HG03342 (cell line): ENCODE measurements around the gene GPR34.
A peak's percentile ranks its signal among the peaks of the same experiment; 100 is the strongest.
"Not testable (repeated sequence)": the region's sequence is repeated elsewhere in the genome, so short reads cannot be mapped to it uniquely, and the experiment has no call there.

Source experiments
- ATAC-seq: cut with Tn5 transposase; IDR thresholded peaks from one replicate; pipeline ENCODE4 v1.9.1; 2021; ENCODE audit warnings: mild to moderate bottlenecking, moderate library complexity; ENCODE audit not compliant: unreplicated experiment

GPR34 gene, protein sequence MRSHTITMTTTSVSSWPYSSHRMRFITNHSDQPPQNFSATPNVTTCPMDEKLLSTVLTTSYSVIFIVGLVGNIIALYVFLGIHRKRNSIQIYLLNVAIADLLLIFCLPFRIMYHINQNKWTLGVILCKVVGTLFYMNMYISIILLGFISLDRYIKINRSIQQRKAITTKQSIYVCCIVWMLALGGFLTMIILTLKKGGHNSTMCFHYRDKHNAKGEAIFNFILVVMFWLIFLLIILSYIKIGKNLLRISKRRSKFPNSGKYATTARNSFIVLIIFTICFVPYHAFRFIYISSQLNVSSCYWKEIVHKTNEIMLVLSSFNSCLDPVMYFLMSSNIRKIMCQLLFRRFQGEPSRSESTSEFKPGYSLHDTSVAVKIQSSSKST

DNA sequence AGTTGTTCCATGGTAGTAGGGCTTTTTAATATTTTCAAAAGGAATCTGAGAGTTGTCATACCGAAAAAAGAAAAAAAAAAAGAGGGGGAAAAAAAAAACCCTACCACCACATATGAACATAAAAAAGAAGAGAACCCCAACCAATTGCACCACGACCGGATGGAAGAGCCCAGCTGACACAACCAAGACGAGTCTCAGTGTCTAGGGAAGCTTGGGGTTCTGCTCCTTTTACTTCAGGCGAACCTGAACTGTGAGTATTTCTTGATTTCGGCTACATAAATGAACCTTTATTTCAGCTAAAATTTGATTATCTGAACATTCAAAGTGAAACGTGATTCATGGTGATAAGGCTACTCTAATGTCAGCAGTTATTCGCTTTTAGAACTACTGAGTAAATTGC lies at the start of gene GPR34:
Gene GPR34 (plus strand): TSS at position 139 of the 400 bp plus-strand sequence. CDS start 6,661 bp downstream, outside the sequence.
- no peak for ATAC-seq

DNA sequence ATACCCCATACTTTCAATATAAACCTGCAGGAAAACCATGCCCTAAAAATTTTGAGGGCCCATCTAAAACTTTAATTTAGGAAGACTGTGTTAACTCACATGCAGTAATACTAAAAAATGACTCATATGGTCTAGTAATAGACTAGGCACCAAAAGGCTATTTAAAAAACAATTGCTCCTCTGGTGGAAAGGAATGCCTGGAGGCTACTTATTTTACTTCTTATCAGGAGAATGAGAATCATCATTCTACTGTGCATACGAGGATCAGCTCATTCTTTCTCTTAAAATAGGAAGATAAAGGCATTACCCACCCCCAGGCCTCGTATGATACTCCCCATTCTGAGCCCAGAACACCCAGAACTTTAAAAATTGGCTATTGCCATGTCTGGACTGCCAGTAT lies 42.6 kb upstream of the GPR34 start:
- ATAC-seq, result not testable (repeated sequence)

DNA sequence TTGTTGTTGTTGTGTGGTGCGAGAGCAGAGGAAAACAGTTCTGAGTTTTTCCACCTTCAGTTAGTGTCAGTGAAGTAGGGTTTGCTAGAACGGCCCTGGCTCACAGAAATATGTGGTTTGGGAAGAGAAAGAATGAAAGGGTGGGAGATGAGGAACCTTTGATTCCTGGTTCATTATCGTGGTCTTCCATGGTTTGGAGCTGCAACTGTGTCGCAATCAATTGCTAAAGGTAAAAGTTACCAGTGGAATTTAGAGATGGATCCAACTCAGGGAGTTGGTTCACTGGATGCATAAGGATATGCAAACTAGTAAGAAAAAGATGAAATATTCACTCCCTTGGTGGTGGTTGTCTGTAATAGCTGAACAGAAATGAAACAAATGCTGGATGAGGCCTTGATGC lies 35.6 kb upstream of the GPR34 start:
- no peak for ATAC-seq

DNA sequence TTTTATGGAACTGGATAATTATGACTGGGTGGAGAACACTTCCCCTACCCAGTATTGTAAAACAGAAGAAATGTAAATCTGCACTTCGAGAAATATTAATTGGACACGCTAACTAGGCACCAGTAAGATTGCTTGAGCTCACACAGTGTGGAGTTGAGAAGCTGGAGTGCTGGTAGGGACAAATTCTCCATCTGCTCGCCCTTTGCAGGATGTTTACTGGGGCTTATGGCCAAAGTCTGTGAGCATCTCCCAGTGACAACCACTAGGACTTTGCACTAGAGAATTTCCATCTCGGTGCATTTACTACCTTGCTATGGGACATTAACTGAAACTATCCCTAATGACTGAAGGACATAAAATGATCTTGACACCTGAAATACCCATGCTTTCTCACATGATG lies 33.7 kb upstream of the GPR34 start:
- ATAC-seq, result no peak

DNA sequence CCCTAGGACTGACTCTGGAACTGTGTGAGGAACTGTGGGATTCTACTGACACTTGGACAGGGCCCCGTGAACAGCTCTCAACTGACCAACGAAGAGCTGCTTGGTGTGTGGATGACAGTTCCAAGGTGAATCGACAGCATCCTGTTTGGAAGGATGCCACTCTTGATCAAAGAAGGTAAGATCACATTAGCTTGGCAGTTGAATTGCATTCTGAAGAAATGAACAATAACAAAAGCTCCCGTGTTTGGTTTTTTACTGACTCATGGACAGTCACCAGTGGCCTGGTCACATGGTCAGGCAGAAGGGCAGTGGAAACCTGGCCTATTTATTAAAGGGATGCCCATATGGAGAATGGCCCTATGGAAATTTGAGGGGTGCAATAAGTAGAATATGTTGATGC lies 33.1 kb upstream of the GPR34 start:
- ATAC-seq, result no peak

DNA sequence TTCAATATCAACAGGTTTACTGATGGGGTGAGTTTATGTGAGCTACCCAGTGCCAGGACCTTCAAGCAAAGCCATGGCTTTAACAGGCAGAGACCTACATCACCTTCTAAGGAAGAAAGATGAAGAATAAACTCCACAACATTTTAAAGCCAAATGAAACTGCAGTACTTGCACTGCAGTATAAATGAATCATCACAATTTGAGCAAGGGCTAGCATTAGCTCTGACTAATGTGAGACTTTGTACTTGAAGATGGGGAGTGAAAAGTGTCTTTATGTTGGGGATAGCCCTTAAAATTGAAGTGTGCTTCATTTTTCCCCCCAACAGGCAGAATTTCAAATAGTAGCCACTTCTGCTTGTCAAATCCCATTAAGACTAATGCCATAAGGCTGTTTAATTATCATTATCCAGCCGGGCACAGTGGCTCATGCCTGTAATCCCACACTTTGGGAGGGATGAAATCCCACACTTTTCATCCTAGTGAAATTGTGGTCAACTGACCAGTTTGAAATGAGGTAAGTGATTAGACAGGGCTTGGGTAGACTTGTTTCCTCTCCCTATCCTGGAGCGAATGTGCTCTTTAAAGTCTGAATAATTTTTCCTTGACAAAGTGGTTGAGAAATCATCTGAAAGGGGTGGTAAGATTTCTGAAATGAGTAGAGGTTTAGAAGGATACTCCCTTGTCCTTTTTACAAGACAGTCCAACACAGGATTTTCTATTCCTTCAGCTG lies 27.2 kb upstream of the GPR34 start:
- no peak for ATAC-seq

DNA sequence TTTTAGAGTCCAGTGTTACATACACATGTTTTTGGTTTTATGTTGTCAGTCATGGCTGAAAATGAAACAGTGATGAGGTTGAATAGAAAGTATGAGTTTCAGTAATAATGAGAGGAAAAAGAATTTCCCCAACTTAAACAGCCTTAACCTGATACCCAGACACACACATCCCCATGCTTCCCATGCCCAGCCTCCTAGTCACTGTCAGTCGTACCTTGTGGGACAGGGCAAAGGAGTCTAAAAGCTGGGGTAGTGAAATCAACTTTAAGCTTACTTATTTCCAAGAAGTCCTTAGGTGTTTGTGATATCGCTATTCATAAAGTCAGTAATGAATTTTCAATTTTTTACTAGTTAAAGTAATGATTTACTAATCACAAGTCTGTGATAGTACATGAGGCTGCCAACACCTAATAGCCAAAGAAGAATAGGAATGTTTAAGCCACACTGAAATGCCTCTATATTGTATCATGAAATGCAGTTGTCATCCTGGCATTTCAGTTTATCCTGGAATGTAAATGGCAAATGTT lies 24.3 kb upstream of the GPR34 start:
- peak; percentile 92 for ATAC-seq

DNA sequence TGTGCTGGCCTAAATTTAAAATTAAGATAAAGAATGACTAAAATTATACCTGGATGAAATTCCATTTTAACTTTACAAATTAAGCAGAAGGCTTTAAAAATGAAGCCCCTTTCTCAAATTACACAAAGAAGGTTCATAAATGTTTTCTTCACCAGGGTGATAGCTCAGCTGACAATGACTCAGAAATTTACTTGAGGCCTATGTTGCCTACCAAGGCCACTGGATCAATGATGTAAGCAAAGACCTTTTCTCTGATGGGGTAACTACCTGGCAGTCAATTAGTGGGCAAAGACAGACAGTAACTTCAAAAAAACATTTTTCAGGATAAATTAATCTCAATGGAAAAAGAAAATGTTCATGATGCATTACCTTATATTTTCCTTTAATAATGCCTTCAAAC lies 23.9 kb upstream of the GPR34 start:
- no peak for ATAC-seq

DNA sequence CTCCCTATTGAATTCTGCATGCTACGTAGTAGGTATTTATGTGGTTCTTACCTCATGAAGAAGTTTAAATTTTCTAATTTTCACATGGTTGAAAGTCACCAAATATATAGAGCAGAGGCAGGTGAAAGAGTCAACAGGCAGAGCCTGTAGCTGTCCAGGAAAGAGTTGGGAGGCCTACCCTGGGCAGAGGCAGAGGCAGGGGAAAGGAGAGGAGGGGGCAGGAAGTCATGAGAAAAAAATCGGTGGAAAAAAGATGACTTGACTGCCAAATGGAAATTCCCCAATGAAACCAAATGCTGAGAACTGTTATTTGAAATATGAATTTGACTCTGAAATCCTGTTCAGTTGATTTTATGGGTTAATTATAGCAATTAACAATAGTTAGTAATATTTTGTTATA lies 23.1 kb upstream of the GPR34 start:
- ATAC-seq, result no peak

DNA sequence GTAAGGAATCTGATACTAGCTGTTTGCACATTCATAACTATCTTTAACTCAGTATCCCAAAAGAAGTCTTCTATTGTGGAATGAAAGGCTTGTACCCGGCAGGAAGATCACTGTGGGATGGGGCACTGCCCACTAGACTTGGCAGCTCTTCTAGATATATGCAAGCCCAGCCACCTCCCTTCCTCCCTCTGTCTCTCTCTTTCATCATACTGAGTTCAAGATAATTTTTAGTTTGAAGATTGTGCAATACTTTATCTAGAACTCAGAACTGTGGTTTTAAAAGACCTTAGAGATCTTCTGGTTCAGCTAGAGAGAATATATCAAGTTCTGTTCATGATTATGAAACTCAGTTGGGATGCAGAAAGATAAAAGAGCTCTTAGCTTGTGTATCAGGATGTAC lies 22.5 kb upstream of the GPR34 start:
- no peak for ATAC-seq

DNA sequence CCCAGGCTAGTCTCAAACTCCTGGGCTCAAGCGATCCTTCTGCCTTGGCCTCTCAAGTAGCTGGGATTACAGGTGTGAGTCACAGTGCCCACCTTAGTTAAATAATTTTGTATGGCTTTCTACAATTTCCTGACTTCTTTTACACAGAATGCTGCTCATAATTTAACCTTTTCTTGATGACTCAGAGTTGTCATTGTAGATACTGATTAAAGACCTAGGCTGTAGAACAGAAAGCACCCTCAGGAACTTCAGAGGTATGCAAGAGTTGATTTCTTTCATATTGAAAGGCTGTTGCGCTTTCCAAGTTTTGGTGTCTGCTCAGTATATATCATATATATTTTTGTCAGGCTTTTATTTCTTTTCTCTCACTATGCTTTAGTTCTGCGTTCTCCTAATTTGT lies 21.1 kb upstream of the GPR34 start:
- ATAC-seq, result no peak

DNA sequence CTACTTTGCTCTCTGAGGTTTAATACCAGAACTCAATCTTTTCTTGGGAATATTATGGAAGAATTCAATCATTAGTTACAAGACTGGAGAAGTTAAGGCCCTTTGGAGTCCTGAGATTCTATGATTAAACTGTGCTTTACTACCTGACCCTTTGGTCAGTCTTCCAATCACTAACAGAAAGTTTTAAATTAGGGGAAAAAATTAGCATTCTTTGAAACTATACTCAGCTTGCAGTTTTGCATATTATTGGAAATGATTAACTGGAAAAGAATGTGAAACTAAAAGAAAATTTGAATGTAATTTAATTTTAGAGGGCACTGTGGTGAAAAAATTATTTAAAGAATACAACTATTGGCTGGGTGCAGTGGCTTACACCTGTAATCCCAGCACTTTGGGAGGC lies 18.7 kb upstream of the GPR34 start:
- ATAC-seq, result no peak

DNA sequence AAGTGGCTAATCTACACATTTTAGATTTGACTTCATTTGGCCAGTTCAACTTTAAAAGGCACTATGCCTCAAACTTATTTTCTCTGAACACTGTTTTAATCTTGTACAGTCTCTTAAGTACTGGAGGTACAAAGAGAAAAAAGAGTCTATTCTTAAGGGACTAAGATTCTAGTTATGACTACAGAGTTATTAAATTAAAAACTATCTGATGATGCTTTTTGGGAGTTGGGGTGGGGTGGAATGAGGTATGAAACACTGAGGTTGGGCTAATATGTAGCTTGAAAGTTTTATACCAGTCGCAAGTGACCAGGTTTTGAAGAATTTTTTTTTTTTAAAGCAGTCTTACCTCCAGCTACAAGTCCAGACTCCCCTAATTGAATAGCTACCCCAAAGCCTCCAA lies 17.7 kb upstream of the GPR34 start:
- ATAC-seq, result no peak

DNA sequence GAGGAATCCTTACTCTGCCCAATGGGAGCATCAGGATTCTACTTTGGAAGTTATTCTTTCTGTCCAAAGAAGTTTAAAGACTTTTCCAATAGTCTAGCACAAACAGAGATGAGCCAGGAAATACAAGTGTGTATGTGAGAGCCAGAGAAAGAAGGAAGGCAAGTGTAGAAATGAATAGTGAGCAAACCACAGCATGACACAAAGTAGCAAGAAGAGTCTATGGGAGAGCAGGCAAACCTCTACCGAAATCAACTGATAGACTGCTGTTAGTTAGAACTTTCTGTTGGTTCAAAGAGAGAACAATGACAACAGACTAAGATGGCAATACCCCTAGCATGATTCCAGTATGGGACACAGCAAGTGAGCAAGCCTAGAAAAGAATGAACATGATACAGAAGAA lies 16.1 kb upstream of the GPR34 start:
- no peak for ATAC-seq

DNA sequence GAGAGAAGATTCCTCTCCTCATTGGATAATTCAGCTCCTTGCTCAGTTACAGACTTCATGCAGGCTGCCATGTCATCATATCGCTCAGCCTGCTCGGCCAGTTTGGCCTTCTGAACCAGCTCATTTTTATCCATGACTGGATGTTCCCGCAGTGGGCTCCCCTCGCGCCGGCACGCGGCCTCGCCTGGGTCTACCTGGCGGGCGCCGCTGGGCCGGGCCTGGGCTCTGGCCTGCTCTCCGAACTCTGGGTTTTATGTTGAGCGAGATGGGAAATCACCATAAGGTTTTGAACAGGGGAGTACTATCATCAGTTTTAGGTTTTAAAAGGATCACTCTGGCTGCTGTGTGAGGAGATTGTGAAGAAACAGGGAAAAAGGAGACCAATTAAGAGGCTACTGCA lies 12.4 kb upstream of the GPR34 start:
- ATAC-seq, result not testable (repeated sequence)

DNA sequence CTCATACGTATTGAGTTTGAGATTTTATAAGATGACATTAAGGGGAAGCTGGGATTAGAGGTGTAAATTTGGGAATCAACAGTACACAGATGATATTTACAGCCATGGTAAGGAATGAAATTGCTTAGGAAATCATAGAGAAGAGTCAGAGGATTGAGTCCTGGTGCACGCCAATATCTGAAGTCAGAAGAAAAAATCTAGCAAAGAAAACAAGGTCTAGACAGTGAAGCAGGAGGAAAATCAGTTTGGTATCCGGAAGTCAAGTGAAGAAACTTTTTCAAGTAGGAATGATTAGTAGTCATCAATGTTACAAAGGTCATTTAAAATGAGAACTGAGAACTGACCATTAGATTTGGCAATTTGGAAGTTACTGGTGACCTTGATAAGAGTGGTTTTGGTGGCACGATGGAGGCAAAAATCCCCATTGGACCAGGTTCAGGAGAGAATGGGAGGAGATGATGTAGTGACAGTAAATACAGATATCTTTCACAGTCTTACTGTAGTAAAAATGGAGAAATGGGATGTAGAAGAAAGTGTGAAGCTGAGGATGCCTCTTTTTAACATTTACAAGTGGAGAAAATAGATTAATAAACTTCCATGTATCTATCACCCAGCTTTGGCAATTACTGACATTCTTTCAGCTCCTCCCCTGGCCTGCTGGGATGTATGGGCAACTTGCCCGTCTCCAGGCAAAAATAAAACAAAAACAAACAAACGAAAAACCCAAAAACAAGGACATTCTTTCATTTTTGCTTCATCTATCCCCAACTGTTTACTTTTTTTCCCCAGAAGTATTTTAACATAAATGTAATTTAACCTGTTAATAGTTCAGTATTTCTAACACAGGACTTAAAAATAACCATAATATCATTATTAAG lies 11.4 kb upstream of the GPR34 start:
- no peak for ATAC-seq

DNA sequence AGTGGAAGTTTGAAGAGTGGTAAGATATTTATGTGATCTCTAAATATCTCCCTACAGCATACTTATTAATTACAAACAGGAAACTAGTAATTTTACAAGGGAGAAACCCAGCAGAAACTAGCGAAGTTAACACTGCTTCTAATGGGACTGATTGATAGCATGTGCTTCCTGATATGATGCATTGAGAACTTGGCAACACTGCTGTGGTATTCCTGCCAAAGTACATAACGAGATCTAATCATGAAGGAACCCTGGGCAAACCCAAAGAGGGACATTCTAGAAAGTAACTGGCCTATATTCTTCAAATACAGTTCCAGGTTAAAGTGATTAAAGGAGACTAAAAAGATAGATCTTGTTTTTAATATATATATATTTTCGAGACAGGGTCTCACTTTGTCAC lies 4.6 kb upstream of the GPR34 start:
- ATAC-seq, result no peak

DNA sequence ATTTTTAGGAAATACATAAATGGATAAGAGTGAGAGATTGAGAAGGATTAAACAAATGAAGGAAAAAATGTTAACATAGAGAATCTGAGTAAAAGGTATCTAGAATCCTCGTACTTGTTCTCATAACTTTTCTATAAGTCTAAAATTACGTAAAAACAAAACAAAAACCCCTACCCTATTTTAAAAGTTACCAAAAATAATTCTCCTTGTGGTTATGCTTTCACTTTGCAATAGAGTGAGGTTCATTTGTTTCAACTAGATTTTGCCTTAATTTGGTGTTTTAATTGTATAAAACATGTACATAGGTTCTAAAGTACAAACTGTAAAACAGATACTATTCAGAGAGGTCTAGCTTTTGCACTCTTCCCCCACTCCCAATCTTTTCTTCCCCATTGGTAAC lies 3.8 kb upstream of the GPR34 start:
- ATAC-seq, result no peak

DNA sequence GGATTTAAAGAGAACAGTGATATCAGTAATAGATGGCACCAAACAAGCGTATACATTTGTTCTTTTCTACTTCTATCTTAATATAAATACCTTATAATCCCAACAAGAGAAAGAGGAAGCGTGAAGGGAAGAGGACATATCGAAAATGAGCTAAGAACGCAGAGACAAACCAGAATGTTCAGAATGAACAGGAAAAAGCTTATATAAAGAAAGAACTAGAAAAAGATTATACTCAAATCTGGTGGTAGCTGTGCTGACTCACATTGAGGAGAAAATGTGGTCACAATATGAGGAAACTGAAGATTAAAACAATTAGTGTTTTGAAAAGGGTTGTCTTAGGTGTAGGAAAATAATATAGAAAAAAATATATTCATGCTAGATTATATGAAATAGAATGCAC lies 2.0 kb upstream of the GPR34 start:
- no peak for ATAC-seq

DNA sequence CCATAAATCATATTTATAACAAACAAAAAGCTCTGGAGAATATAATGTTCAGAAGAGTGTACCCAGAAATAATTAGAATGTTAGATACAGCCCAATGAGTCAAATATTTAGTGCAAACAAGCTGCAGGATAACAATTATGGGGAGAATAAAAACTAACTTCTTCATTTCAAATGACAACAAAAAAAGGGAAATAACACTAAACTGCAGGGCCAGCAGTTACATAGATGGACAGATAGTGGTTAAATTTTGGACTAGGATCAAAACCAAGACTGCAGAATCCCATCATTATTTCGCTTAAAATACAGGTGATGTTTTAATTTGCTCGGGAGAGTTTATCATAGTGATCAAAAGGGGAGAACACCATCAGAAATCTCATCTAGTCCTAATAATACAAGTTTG lies 617 bp upstream of the GPR34 start:
- ATAC-seq, result no peak

DNA sequence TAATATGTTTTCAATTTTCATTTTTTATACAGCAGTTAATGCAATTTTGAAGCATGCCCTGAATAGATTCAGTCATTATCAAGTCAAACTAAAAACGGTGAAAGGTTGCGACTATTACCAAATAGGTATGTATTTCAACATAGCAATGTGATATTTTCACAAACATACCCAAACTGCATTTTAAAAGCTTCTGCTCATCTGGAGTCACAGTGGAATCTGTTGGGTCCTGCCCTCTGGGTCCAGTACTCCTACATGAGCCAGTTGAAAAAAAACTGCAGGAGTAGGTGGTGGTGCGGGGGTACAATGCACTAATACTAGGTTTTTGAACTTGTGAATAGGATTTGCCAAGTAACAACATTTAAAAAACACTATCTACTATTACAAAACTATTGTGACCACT lies 938 bp downstream of the GPR34 start:
- ATAC-seq, result no peak
